ENCODE results near the gene TLE5. TPM values are rescaled to one million over a fixed set of nuclear protein-coding genes. Genes with fewer than 3 reads are reported as not detected.

Gene TLE5
- polyA plus RNA-seq, 1 donor from 2014 or later: 153 TPM

DNA sequence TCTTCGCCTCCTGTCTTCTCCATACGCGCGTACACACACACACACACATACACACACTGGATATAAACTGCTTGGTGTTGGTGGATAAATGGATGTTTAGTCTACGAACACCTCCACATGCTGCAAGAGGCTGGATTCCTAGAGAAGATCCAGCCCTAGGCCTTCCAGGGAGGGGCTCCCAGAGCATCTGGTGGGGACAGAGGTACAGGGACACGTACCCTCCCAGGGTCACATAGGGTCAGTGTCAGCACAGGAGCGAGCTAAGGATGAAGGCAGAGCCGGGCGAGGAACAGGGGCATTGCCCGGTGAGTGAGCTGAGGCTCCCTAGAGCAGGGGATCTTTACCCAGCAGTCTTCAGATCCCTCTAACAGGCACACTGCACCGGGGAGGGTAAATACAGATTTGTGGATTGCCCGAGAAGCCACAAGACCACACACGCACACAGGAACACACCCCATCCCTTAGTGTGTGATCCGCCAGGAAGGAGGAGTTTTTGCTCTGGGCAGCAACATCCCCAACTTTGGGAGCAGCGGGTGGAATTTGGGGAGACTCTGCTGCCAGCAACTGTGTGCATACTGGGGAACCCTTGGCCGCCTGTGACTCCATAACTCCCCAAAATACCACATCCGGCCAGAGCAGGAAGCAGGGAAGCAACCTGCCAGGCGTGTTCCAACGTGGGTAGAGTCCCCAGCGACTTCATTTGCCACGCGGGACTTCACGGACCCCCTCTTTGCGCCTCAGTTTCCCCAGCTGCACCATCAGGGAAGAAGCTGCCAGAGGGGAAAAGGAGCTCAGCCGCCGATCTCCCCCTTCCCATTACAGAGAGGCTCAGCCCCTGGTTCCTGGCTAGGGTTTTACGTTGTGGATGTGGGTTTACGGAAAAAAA lies 27.4 kb downstream of the TLE5 start:
- Histone ChIP-seq H3K27me3 (ENCODE audit: insufficient read depth, low read depth, low read length) (peaks cover 68% of the 10 kb centered on the region), H3F3A (ENCODE audit: insufficient read depth, low read length, poor library complexity, severe bottlenecking) (no peaks in the 10 kb centered on the region), H4K20me1 (ENCODE audit: insufficient read depth) (no peaks in the 10 kb centered on the region), H3K9me2 (ENCODE audit: insufficient read depth, low read length) (no peaks in the 10 kb centered on the region), H3K9me3 (ENCODE audit: low read length) (no peaks in the 10 kb centered on the region), H3K4me2 (ENCODE audit: low read length) (peak overlapping the region; percentile 62), H2AFZ (ENCODE audit: low read depth, low read length) (no peak overlapping the region), H3K9ac (ENCODE audit: low read length) (peak overlapping the region; percentile 37), H3K27ac (ENCODE audit: low read length) (no peak overlapping the region), H3K4me3 (ENCODE audit: low read length) (peak overlapping the region; percentile 64), H3K36me3 (ENCODE audit: insufficient read depth, low read length) (no peaks in the 10 kb centered on the region), H3K79me2 (replicated peaks; ENCODE audit: insufficient read depth, low read length) (no peaks in the 10 kb centered on the region)
- TF ChIP-seq, protein P1, sequence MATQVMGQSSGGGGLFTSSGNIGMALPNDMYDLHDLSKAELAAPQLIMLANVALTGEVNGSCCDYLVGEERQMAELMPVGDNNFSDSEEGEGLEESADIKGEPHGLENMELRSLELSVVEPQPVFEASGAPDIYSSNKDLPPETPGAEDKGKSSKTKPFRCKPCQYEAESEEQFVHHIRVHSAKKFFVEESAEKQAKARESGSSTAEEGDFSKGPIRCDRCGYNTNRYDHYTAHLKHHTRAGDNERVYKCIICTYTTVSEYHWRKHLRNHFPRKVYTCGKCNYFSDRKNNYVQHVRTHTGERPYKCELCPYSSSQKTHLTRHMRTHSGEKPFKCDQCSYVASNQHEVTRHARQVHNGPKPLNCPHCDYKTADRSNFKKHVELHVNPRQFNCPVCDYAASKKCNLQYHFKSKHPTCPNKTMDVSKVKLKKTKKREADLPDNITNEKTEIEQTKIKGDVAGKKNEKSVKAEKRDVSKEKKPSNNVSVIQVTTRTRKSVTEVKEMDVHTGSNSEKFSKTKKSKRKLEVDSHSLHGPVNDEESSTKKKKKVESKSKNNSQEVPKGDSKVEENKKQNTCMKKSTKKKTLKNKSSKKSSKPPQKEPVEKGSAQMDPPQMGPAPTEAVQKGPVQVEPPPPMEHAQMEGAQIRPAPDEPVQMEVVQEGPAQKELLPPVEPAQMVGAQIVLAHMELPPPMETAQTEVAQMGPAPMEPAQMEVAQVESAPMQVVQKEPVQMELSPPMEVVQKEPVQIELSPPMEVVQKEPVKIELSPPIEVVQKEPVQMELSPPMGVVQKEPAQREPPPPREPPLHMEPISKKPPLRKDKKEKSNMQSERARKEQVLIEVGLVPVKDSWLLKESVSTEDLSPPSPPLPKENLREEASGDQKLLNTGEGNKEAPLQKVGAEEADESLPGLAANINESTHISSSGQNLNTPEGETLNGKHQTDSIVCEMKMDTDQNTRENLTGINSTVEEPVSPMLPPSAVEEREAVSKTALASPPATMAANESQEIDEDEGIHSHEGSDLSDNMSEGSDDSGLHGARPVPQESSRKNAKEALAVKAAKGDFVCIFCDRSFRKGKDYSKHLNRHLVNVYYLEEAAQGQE (IDR thresholded peaks at IDR 0.05; ENCODE audit: borderline replicate concordance): peak; percentile 6
- TF ChIP-seq RAD21 (conservative IDR thresholded peaks at IDR 0.05) (no peak), POLR2AphosphoS5 (IDR thresholded peaks at IDR 0.05) (no peak)

DNA sequence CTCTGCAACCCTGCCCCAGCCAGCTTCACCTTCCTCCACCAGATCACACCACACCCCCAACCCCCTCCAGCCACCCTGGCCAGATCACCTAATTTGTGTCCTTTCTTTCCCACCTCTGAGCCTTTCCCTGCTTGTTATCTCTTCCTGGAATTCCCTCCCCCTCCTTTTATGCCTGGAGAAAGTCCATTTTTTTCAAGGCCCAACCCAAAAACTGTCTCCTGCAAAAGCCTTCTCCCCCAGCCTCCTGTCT lies 28.0 kb downstream of the TLE5 start:
- Histone ChIP-seq H3F3A (ENCODE audit: insufficient read depth, low read length, poor library complexity, severe bottlenecking) (no peaks in the 10 kb centered on the region), H3K36me3 (ENCODE audit: insufficient read depth, low read length) (no peaks in the 10 kb centered on the region), H3K4me3 (ENCODE audit: low read length) (peak overlapping the region; percentile 64), H3K9me3 (ENCODE audit: low read length) (no peaks in the 10 kb centered on the region), H3K79me2 (replicated peaks; ENCODE audit: insufficient read depth, low read length) (no peaks in the 10 kb centered on the region), H3K9me2 (ENCODE audit: insufficient read depth, low read length) (no peaks in the 10 kb centered on the region), H2AFZ (ENCODE audit: low read depth, low read length) (no peak overlapping the region), H3K9ac (ENCODE audit: low read length) (no peak overlapping the region), H3K4me2 (ENCODE audit: low read length) (no peak overlapping the region), H4K20me1 (ENCODE audit: insufficient read depth) (no peaks in the 10 kb centered on the region), H3K27me3 (ENCODE audit: insufficient read depth, low read depth, low read length) (peaks cover 68% of the 10 kb centered on the region), H3K27ac (ENCODE audit: low read length) (no peak overlapping the region)
- TF ChIP-seq EP300 (conservative IDR thresholded peaks at IDR 0.05; ENCODE audit: poor library complexity, severe bottlenecking) (no peak), SMC3 (conservative IDR thresholded peaks at IDR 0.05; ENCODE audit: poor library complexity) (no peak), CTCF (IDR thresholded peaks at IDR 0.05; ENCODE audit: poor library complexity, severe bottlenecking) (no peak), POLR2AphosphoS5 (IDR thresholded peaks at IDR 0.05) (no peak), RAD21 (conservative IDR thresholded peaks at IDR 0.05) (no peak), TAF1 (IDR thresholded peaks at IDR 0.05; ENCODE audit: low read depth) (no peak), EZH2 (IDR thresholded peaks at IDR 0.05; ENCODE audit: borderline replicate concordance, insufficient read depth, low read length, poor library complexity, severe bottlenecking) (no peak), MXI1 (conservative IDR thresholded peaks at IDR 0.05; ENCODE audit: poor library complexity, severe bottlenecking) (no peak)
- TF ChIP-seq, protein P1 (IDR thresholded peaks at IDR 0.05; ENCODE audit: borderline replicate concordance): no peak
